CD4-positive, alpha-beta T cell (primary cell): Measurements from ENCODE around the gene STAMBP. TPM values are rescaled to one million over a fixed set of nuclear protein-coding genes. Genes with fewer than 3 reads are reported as not detected.
A peak's percentile ranks its signal among the peaks of the same experiment; 100 is the strongest.

Experiments
- ATAC-seq: fragments of 200-7000 bp; cut with Tn5 transposase; one replicate; pipeline ENCODE4 v1.10.0; 2022; ENCODE audit warnings: mild to moderate bottlenecking; ENCODE audit not compliant: poor library complexity
- CTCF ChIA-PET: fragments of 350-600 bp; sonication (Branson Sonifier 250); formaldehyde crosslinking; loops from one replicate; lab custom pipeline; 2021; ENCODE audit warnings: antibody characterized with exemption, inconsistent platforms; lab: Charles Lee
- POLR2A ChIA-PET: fragments of 350-600 bp; sonication (Branson Sonifier 250); formaldehyde crosslinking; loops from one replicate; lab custom pipeline; 2021; ENCODE audit warnings: antibody characterized with exemption, inconsistent platforms; lab: Charles Lee
- DNase-seq, 14 experiments: peaks; one replicate each; pipeline ENCODE4 v3.0.0-alpha.2; 2013 to 2020; ENCODE audit warnings: mixed read lengths in 2 of 14
- H3K27ac ChIP-seq, 2 donors: one replicate each; pipeline versions ENCODE4 v1.5.1 to v1.7.0; 2013; ENCODE audit warnings: low read length in 2 of 2, low read depth in 1 of 2, mild to moderate bottlenecking in 1 of 2
- H3K27me3 ChIP-seq, 2 experiments: 1 replicate in 1 of 2; 2 replicates in 1 of 2; pipeline versions ENCODE4 v1.6.1 to v1.7.0; 2013; ENCODE audit warnings: low read length in 2 of 2, control low read depth in 1 of 2, mild to moderate bottlenecking in 1 of 2, moderate library complexity in 1 of 2; ENCODE audit not compliant: insufficient read depth in 2 of 2, control insufficient read depth in 1 of 2
- H3K36me3 ChIP-seq: one replicate; pipeline ENCODE4 v1.6.1; 2013; ENCODE audit warnings: low read length, control low read depth; ENCODE audit not compliant: insufficient read depth
- H3K4me1 ChIP-seq: one replicate; pipeline ENCODE4 v1.6.1; 2013; ENCODE audit warnings: low read length, control low read depth; ENCODE audit not compliant: insufficient read depth
- H3K4me3 ChIP-seq: one replicate; pipeline ENCODE4 v1.5.1; 2013; ENCODE audit warnings: mild to moderate bottlenecking, low read length, moderate library complexity
- H3K9me3 ChIP-seq, 2 experiments: 1 replicate in 1 of 2; 2 replicates in 1 of 2; pipeline versions ENCODE4 v1.6.1 to v1.7.0; 2013; ENCODE audit warnings: low read length in 2 of 2, mild to moderate bottlenecking in 2 of 2, control low read depth in 1 of 2, moderate library complexity in 1 of 2; ENCODE audit not compliant: control insufficient read depth in 1 of 2, insufficient read depth in 1 of 2
- H3K27ac Mint-ChIP-seq: one replicate; pipeline ENCODE4 v1.8.0; 2020; ENCODE audit warnings: mixed read lengths
- H3K27me3 Mint-ChIP-seq: one replicate; pipeline ENCODE4 v1.8.0; 2021; ENCODE audit warnings: mixed read lengths
- H3K36me3 Mint-ChIP-seq: one replicate; pipeline ENCODE4 v1.8.0; 2021; ENCODE audit warnings: low read depth, mixed read lengths
- H3K4me1 Mint-ChIP-seq: one replicate; pipeline ENCODE4 v1.8.0; 2021; ENCODE audit warnings: low read depth, mixed read lengths
- H3K4me3 Mint-ChIP-seq: one replicate; pipeline ENCODE4 v1.8.0; 2020; ENCODE audit warnings: mild to moderate bottlenecking, mixed read lengths
- H3K9me3 Mint-ChIP-seq: one replicate; pipeline ENCODE4 v1.8.0; 2020; ENCODE audit warnings: mixed read lengths
- intact Hi-C, 2 experiments: fragments of 100-400 bp; cut with DNase I in 1 of 2; cut with micrococcal nuclease in 1 of 2; formaldehyde crosslinking; loops; one replicate each; pipeline versions ENCODE4 v1.15.1 to v1.9.0; 2023 to 2025; cut with DNase I, micrococcal nuclease
- total RNA-seq, 174 experiments: library from RNA in 2 of 174; stranded (reverse) in 2 of 174; gene quantifications; one replicate each; pipeline ENCODE4 v1.2.3 and lab custom pipeline; 2021 to 2026
- TF ChIP-seq, protein P1 (sequence below): fragments of 200-600 bp; IDR thresholded peaks from one replicate; pipeline ENCODE4 v1.8.0; 2022; ENCODE audit warnings: antibody characterized with exemption, mild to moderate bottlenecking

The STAMBP gene
- total RNA-seq, 2 experiments from 2014 or later, result 11.3 to 13.8 TPM

DNA sequence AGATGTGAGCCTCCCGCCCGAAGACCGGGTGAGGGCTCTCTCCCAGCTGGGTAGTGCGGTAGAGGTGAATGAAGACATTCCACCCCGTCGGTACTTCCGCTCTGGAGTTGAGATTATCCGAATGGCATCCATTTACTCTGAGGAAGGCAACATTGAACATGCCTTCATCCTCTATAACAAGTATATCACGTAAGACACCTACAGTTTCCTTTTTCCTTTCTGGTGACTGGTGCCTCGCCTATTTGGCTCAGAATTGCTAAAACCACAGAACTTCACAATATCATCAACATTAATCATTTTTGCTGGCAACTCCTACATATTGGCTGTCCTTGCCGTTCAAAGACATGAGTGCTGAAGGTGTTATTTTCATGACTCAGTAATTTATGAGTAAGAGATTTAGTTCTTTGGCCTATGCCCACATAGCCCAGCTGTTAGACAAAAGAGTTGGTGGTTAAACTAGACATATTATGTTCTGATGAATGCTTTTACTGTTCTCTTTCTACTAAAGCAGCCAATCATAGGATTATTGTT, 2.2 kb downstream of the STAMBP start:
- ATAC-seq, result peak; percentile 10
- Mint-ChIP-seq H3K27ac (peak overlapping the region; percentile 95), H3K4me1 (peaks cover 57% of the 10 kb centered on the region), H3K36me3 (peaks cover 61% of the 10 kb centered on the region), H3K27me3 (no peaks in the 10 kb centered on the region), H3K9me3 (no peaks in the 10 kb centered on the region), H3K4me3 (peak overlapping the region; percentile 98)
- peaks cover 25% of the 10 kb centered on the region for H3K4me1 ChIP-seq
- H3K36me3 ChIP-seq, result peaks cover 35% of the 10 kb centered on the region
- H3K27me3 ChIP-seq, result no peaks in the 10 kb centered on the region
- peak in 4 of 14 experiments; percentile 7 to 50 (median 41) for DNase-seq
- ChIA-PET POLR2A (no interaction called here), CTCF (no interaction called here)
- peak overlapping the region; percentile 57 to 97 for H3K27ac ChIP-seq
- H3K4me3 ChIP-seq, result no peak overlapping the region
- TF ChIP-seq, protein P1, sequence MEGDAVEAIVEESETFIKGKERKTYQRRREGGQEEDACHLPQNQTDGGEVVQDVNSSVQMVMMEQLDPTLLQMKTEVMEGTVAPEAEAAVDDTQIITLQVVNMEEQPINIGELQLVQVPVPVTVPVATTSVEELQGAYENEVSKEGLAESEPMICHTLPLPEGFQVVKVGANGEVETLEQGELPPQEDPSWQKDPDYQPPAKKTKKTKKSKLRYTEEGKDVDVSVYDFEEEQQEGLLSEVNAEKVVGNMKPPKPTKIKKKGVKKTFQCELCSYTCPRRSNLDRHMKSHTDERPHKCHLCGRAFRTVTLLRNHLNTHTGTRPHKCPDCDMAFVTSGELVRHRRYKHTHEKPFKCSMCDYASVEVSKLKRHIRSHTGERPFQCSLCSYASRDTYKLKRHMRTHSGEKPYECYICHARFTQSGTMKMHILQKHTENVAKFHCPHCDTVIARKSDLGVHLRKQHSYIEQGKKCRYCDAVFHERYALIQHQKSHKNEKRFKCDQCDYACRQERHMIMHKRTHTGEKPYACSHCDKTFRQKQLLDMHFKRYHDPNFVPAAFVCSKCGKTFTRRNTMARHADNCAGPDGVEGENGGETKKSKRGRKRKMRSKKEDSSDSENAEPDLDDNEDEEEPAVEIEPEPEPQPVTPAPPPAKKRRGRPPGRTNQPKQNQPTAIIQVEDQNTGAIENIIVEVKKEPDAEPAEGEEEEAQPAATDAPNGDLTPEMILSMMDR, result no peak
- H3K9me3 ChIP-seq, result no peaks in the 10 kb centered on the region
- intact Hi-C loops, result no loop called here

DNA sequence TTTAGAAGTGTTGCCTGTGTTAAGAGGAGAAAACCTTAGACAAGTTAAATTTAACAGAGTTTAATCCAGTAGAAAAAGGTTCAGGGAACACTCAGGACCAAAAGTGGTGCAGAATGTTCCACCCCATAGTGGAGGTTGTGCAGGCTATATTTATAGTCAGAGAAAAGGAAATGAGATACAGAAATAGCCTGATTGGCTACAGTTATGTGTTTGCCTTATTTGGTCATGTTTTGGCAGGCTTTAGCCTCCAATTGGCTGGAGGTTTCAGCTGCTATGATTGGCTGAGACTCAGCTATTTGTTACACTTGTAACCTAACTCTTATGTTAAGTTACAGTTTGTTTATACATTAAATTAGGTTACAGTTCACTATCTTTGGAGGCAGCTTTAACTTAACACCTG, 4.2 kb downstream of the STAMBP start:
- Mint-ChIP-seq H3K9me3 (no peaks in the 10 kb centered on the region), H3K36me3 (peaks cover 65% of the 10 kb centered on the region), H3K27ac (no peak overlapping the region), H3K27me3 (no peaks in the 10 kb centered on the region), H3K4me3 (no peak overlapping the region), H3K4me1 (peaks cover 50% of the 10 kb centered on the region)
- Histone ChIP-seq H3K4me3 (no peak overlapping the region), H3K27me3 (no peaks in the 10 kb centered on the region), H3K9me3 (peaks cover 0 to 7% of the 10 kb centered on the region in 2 experiments), H3K4me1 (peaks cover 22% of the 10 kb centered on the region), H3K27ac (no peak overlapping the region), H3K36me3 (peaks cover 42% of the 10 kb centered on the region)
- POLR2A ChIA-PET, result no interaction called here
- intact Hi-C loops, result no loop called here
- CTCF ChIA-PET, result interaction anchor here (1.2 to 1.6 kb wide), 2 partner anchors 154 to 287 kb away, joined by 3 read pairs; no protein-coding TSS in a partner anchor
- ATAC-seq, result no peak
- TF ChIP-seq, protein P1, result no peak
- peak in 1 of 14 experiments; percentile 13 for DNase-seq

DNA sequence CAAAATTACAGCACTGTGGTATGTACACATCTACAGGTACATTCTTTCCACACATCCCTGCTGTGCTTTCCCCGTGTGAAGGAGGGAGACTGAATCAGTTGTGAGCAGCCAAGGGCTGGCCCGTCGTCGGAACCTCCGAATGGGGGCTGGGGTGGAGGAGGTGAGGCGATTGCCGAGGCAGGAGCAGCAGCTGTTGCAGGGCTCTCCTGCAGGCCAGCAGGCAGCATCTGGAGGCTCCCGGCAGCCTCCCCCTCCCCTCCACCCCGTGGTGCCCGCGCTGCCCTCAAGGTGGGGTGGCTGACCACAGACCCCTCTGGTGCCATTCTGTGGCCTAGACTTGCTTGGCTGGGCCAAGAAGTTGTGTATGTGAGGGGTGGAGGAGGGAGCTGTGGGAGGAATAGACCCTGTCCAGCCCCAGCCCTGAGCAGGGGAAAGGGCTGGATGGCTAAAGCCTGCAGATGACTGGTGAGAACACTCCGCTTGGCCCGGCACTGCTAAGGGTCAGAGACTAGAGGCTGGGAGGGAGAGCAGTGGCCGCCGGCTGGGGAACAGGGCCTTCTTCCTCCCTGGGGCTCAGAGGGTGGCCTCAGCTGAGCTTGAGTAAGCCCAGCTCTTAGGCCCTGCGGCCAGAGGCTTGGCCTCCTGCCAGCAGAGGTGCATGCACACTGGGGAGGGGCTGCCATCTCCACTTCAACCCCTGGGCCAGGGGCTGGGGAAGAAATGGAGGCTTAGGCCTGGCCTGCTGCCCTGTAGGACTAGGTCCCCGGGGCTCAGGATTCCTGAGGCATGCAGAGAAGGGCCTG, 7.6 kb downstream of the STAMBP start:
- DNase-seq, result no peak
- intact Hi-C loops, result no loop called here
- ChIA-PET POLR2A (no interaction called here), CTCF (no interaction called here)
- no peaks in the 10 kb centered on the region for H3K4me1 ChIP-seq
- ATAC-seq, result no peak
- no peaks in the 10 kb centered on the region for H3K27me3 Mint-ChIP-seq
- H3K36me3 ChIP-seq, result peaks cover 53% of the 10 kb centered on the region
- H3K4me3 Mint-ChIP-seq, result no peak overlapping the region
- TF ChIP-seq, protein P1, result no peak
- no peak overlapping the region for H3K27ac ChIP-seq
- peaks cover 72% of the 10 kb centered on the region for H3K36me3 Mint-ChIP-seq
- peaks cover 38% of the 10 kb centered on the region for H3K4me1 Mint-ChIP-seq
- no peak overlapping the region for H3K4me3 ChIP-seq
- H3K9me3 Mint-ChIP-seq, result no peaks in the 10 kb centered on the region
- H3K9me3 ChIP-seq, result peaks cover 0 to 7% of the 10 kb centered on the region in 2 experiments
- no peaks in the 10 kb centered on the region for H3K27me3 ChIP-seq
- H3K27ac Mint-ChIP-seq, result no peak overlapping the region
